ENCODE data around the gene TTC23.

TTC23 gene

GRCh38 chr15:99165956-99166689 is 83.3 kb downstream of the TTC23 start:
- DNase-seq (ENCODE audit: low read depth in 2 of 2, low spot score in 1 of 2), result no peak

GRCh38 chr15:99165020-99165790 is 84.2 kb downstream of the TTC23 start:
- no peak for DNase-seq (ENCODE audit: low read depth in 2 of 2, low spot score in 1 of 2)

DNA sequence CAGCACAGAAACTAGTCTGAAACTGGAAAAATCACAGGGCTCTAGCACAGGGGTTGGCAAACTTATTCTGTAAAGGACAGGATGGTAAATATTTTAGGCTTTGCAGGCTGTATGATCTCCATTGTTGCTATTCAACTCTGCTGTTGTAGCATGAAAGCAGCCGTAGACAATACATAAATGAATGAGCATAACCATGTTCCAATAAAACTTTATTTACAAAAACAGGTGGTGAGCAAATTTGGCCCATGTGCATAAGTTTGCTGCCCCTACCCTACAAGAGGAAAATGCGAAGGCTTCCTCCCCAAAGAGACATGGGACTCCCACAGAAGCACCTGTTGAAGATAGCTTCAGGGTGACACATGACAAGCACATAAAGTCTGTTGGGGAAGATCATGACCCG is 85.3 kb downstream of the TTC23 start:
- no peak for DNase-seq (ENCODE audit: low read depth in 2 of 2, low spot score in 1 of 2)

- no peak for DNase-seq (ENCODE audit: low read depth in 2 of 2, low spot score in 1 of 2)
Measured at GRCh38 chr15:99163271-99164062, 85.9 kb downstream of the TTC23 start.

- no peak for DNase-seq (ENCODE audit: low read depth in 2 of 2, low spot score in 1 of 2)
Measured at GRCh38 chr15:99158626-99159412, 90.6 kb downstream of the TTC23 start.

DNA sequence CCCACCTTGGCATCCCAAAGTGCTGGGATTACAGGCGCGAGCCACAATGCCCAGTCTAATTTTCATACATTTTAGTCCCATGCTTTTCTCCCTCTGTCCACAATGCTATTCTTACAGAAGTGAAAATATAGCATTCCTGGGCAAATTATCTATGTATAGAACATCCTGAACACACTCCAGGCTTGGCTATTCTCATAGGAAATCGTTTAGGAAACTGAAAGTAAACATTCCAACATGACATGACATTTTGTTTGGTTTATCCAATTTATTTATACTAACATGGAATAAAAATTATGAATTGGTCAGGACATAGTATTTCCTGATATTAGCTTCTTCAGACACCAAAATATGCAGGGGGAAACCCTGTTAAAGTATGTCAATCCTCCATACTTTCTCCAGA is 91.9 kb downstream of the TTC23 start:
- DNase-seq (ENCODE audit: low read depth in 2 of 2, low spot score in 1 of 2), result no peak

DNA sequence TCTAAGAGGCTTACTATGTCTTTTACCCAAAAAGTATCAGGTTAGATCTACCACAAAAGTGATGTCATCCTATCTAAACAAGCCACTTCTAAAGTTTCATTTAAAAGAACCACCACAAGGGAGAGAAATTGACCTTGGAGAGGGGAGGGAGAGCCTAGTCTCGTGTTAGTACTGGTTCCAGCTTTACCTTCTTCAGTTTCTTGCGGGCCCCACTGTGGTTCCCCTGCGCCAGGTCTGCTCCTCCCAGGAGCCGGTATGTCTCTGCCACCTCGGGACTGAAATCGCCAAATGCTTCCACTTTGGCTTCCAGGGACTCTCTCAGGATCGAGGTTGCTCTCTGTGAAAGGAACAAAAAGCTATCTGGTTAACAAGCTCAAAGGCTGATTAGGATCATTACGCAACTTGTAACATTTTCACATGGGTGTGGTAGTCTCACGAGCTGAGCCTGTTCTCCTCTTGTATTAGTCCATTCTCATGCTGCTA is 93.4 kb downstream of the TTC23 start:
- no peak for DNase-seq (ENCODE audit: low read depth in 2 of 2, low spot score in 1 of 2)

- no peak for DNase-seq (ENCODE audit: low read depth in 2 of 2, low spot score in 1 of 2)
Measured at GRCh38 chr15:99154271-99154670, 95.1 kb downstream of the TTC23 start.

GRCh38 chr15:99153026-99153535 is 96.3 kb downstream of the TTC23 start:
- no peak for DNase-seq (ENCODE audit: low read depth in 2 of 2, low spot score in 1 of 2)

DNA sequence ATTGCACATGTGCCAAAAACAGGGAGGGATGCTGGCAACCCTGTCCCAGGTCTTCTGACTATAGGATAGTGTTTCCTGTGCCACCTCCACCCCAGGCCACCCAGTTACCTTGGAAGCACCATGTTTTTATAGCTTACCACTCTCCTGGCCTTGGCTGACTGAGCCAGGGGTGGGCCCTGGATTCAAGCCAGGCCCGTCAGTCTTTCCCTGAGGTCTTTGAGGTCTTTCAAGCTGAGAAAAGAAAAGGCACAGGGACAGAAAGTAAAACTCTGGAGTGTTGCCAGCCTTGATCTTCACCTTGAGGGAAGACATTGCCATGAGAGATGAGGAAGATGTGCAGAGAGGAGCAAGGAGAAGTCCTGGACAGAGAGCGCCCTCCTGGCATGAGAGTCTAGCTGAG is 98.2 kb downstream of the TTC23 start:
- DNase-seq (ENCODE audit: low read depth in 2 of 2, low spot score in 1 of 2), result no peak

DNA sequence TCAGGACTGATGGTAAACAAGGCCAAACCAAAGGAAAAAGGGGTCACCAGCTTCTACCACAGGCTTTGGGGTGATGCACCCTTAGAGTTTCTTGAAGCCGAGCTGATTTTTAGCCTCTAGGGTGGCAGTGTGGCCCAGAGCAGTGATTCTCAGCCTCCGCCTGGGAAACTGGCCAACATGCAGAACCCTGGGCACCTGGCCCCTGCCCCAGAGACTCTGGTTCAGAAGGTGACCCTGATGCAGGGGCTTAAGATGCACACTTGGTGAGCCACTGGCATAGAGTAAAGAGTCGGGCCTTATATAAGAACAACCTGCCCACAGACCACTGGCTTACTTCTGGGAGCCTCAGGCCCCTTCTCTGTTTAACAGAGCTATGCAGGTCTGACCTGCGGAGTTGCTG is 100.0 kb downstream of the TTC23 start:
- no peak for DNase-seq (ENCODE audit: low read depth in 2 of 2, low spot score in 1 of 2)

DNA sequence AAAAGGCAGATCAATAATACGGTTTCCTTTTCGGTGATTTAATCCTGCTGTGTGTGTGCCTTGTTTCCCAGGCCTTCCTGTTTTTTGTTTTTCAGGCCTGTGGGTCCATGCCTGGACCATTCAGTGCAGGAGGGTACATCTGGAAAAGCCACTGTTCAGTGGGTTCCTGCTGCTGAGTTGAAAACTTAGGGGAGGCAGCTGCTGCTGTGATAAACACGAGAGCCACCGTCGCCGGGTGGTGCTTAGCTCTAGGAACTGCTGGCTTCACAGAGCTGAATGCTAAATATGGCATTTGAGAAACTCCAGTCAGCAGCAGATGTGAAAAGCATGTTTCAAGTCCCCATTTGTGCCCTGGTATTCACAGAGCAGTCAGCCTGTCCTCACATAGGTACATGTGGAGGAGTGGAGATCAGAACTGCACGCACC is 100.5 kb downstream of the TTC23 start:
- no peak for DNase-seq (ENCODE audit: low read depth in 2 of 2, low spot score in 1 of 2)

- no peak for DNase-seq (ENCODE audit: low read depth in 2 of 2, low spot score in 1 of 2)
Measured at GRCh38 chr15:99146661-99147060, 102.7 kb downstream of the TTC23 start.

- no peak for DNase-seq (ENCODE audit: low read depth in 2 of 2, low spot score in 1 of 2)
Measured at GRCh38 chr15:99145778-99146177, 103.6 kb downstream of the TTC23 start.

DNA sequence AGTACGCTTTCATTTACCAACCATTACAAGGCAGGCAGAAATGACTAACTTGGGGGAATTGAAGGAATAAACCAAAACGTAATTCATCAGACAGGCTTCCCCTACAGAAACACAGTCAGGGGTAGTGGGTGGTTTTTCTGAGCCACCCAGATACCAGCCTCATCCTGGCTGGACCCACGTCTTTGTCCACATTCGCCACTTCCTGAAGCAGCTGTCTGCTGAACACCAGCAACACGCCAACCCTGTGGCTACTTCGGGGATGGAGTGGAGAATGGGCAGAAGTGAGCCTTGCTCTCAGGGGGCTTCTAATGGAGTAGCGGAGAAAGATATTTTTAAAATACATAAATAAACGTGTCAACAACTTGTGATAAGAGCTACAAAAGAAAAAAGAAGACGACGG is 104.4 kb downstream of the TTC23 start:
- DNase-seq (ENCODE audit: low read depth in 2 of 2, low spot score in 1 of 2), result no peak

DNA sequence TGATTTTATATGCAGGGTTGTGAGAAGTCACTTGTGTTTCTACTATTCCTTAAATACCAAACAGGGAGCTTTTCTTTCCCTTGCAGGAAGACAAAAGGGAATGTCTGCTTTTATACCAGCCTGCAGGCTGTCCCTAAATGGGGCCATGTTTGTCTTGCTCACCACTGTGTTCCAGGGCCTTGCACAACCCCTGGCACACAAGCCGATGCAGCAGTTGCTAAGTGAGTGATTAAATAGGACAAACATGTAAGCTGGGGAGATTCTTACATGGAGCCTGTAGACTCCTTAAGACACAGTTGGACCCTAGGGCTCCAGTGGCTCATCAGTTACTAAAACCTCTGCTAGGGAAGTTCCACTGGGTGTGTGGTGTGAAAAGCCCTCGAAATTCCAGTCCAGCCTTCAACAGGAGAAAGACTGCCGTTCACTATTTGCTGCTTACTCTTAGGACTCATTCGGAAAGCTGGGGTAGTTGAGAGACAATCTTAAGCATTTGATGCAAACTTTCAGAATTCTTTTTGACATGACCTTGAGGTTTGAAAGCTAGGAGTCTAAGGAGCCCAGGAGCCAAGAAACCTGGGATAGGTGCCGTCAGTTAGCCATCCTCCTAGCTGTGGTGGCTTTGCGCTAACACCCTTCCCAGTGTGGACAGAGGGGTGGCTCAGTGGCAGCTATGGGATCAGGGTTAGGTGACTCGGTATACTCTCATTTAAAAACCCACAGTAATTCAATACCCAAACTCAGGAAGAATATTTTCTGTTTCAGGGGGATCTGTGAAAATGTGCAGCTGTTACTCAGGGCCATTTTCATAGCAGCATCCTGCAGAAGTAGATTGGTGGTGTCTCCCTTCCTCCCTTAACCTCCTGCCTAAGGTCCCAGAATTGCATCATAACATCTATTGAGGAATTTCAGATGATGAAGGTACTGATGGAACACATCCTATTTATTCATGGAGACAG is 105.4 kb downstream of the TTC23 start:
- DNase-seq (ENCODE audit: low read depth in 2 of 2, low spot score in 1 of 2), result no peak

DNA sequence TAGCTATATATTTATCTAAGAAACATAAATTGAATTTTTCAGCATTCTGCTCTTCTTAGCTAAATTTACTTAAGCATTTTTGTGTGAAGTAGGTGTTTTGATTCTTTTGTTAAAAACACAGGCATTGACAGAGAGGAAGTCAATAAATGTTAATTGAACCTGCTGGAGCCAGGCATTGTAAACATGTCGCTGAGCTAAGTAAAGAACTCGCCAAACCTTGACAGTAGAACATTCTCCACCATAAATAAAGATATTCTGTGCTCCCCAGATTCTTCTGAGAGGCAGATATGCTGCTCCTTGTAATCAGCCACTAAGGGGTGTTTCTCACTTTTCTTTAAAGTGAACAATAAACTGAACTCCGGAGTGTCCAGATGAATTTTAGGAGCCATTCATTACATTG is 106.1 kb downstream of the TTC23 start:
- DNase-seq (ENCODE audit: low read depth in 2 of 2, low spot score in 1 of 2), result no peak

DNA sequence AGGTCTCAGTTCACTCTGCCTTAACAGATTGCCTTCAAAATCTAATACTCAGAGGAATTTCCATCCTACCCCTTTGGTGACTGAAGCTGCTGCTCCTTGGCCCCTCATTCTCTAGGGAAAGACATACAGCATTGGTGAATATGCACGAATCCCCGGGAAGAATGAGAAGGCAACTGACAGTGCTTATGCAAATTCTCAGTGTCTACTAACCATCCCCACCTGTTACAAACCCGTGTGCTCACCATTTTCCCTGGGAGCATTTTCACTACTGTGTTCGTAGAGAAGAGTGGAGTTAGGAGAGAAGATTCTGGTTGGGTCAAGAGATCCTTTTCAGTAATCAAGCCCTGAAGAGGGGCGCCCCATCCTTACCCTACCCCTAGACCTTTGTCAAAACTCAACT is 106.8 kb downstream of the TTC23 start:
- no peak for DNase-seq (ENCODE audit: low read depth in 2 of 2, low spot score in 1 of 2)

GRCh38 chr15:99141943-99142342 is 107.4 kb downstream of the TTC23 start:
- DNase-seq (ENCODE audit: low read depth in 2 of 2, low spot score in 1 of 2), result no peak

- DNase-seq (ENCODE audit: low read depth in 2 of 2, low spot score in 1 of 2), result no peak
Measured at GRCh38 chr15:99140590-99140989, 108.8 kb downstream of the TTC23 start.
